Fibroblast of villous mesenchyme (primary cell): ENCODE data around the gene IRF8. TPM values are rescaled to one million over a fixed set of nuclear protein-coding genes. Genes with fewer than 3 reads are reported as not detected.

Experiments
- small RNA-seq: library from RNA; depleted of rRNA; stranded (forward); fragments of <200 nt; gene quantifications from one replicate; pipeline ENCODE3, GENCODE V24; 2012
- total RNA-seq: library from RNA; depleted of rRNA; stranded (reverse); fragments of >200 nt; gene quantifications from 2 replicates; pipeline ENCODE4 v1.2.3, GENCODE V29; 2012

The IRF8 gene
- total RNA-seq, 1 donor, result not detected

Small RNAs within 50 kb of the gene (small RNA-seq; reads per million reads assigned to genes)
- not detected for gene MIR6774

Other genes starting within 250 kb of the IRF8 start
- gene GINS2, start 210.2 kb upstream of the IRF8 start, total RNA-seq, result 5.8 and 8.6 TPM in 2 replicates
- gene C16orf74, start 148.1 kb upstream of the IRF8 start, total RNA-seq, result 8.2 and 8.4 TPM in 2 replicates
- gene EMC8, start 99.6 kb upstream of the IRF8 start, total RNA-seq, result 30.2 and 38.3 TPM in 2 replicates
- 258 and 337 TPM in 2 replicates for gene COX4I1, start 99.5 kb upstream of the IRF8 start, total RNA-seq